Measurements from ENCODE around the gene ZSCAN23.
"Not testable (repeated sequence)": the region's sequence is repeated elsewhere in the genome, so short reads cannot be mapped to it uniquely, and the experiment has no call there.

ZSCAN23 gene

DNA sequence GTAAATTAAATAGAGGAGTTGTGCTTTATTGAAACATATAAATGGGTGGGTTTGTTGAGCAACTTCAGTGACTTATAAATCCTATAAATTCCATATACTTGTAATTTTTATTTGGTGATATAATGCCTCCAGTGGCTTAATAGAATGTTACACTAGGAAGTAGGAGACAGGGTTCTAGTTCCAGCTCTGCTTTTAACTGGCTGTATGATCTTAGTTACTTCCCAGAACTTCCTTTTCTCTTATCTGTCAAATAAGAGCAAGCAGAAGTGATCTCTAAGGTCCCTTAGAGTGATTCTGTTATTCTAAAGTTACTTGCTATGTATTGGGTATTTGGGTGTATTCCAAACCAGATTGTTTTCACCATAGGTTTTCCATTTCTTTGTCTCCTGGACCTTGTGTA lies 10.2 kb downstream of the ZSCAN23 start:
- no peak for FAIRE-seq

DNA sequence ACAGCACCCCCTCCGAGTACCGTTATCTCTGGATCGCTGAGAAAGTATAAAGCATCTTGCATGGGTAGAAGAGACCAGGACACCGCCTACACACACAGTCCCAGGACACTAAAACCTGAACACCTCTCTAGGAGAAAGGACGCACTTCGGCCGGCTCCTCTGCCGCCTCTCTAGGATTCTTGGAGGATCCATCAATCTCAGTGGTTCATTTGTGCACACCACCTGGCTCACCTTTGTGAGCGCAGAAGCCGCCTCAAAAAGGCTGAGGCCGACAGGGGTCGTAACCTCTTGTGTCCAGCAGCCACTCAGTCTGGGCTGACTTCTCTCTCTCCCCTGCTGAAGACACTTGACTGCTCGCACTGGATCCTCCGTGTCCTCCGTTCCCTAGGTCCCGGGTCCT lies 13.5 kb downstream of the ZSCAN23 start:
- FAIRE-seq, result no peak

DNA sequence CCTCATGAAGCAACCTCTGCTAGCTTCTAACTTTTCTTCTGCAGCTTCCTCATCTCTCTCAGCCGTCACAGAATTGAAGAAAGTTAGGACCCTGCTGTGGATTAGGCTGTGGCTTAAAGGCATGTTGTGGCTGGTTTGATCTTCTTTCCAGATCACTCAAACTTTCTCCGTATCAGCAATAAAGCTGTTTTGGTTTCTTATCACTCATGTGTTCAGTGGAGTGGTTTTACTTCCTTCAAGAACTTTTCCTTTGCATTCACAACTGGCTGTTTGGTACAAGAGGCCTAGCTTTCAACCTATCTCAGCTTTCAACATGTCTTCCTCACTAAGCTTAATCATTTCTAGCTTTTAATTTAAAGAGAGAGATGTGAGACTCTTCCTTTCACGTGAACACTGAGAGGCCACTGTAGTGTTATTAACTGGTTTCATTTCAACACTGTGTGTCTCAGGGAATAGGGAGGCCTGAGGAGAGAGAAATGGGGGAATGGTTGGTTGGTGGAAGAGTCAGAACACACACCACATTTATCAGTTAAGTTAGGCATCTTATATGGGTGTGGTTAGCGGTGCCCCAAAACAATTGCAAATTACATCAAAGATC lies 17.2 kb downstream of the ZSCAN23 start:
- FAIRE-seq, result no peak

- no peak for FAIRE-seq
Measured at GRCh38 chr6:28424163-28424562, 19.1 kb downstream of the ZSCAN23 start.

GRCh38 chr6:28423546-28423945 lies 19.7 kb downstream of the ZSCAN23 start:
- no peak for FAIRE-seq

- no peak for FAIRE-seq
Measured at GRCh38 chr6:28413681-28414080, 29.6 kb downstream of the ZSCAN23 start.

GRCh38 chr6:28410767-28411166 lies 32.5 kb downstream of the ZSCAN23 start:
- FAIRE-seq, result no peak

DNA sequence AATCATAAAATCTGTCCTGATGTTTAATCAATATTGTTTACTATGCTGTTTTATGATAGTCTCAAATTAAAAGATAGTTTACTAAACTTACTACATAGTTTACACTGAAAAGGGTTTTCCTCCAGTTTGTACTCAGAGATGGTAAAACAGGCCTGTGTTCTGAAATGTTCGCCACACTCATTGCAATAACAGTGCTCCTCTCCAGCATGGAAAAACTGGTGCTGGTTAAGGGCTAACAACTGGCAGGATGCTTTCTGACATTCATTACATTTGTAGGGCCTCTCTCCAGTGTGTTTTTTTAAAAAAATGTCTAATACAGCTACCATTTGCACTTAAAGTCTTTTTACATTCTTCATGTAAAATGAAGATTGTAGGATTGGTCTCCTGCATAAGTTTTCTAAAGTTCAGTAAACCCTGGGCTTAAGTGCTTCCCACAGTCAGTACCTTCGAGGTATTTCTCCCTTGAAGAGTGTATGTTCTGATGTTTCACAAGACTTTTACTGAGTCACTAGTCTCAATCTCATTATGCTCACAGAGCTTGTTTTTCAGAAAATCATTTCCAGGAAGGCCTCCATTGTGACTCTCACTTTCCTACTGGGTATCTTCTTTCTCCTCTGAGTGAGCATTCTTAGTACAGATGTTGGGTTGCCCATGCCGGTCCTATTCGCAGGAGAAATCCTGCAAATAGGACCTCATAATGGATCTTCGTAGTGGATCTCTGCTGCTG lies 35.1 kb downstream of the ZSCAN23 start:
- no peak for FAIRE-seq

GRCh38 chr6:28407401-28407800 lies 35.9 kb downstream of the ZSCAN23 start:
- FAIRE-seq, result no peak

- not testable (repeated sequence) for FAIRE-seq
Measured at GRCh38 chr6:28403923-28404322, 39.4 kb downstream of the ZSCAN23 start.

DNA sequence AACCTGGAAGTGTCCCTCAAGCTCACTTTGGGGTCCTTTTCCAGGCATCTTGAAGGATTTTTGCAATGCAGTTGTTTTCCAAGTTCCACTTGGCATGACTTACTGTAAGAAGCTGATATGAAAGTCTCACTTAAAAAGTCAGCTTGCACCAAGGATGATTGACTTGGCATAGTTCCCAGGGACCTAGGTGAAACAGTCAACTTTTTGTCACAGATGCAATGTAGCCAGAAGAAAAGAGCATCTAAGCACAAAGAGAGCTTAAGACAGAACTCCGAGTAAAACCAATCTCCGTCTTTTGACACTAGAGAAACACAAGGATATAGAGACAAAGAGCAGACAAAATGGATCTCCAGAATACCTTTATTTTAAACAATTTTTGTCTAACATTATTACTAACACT lies 41.1 kb downstream of the ZSCAN23 start:
- no peak for FAIRE-seq

DNA sequence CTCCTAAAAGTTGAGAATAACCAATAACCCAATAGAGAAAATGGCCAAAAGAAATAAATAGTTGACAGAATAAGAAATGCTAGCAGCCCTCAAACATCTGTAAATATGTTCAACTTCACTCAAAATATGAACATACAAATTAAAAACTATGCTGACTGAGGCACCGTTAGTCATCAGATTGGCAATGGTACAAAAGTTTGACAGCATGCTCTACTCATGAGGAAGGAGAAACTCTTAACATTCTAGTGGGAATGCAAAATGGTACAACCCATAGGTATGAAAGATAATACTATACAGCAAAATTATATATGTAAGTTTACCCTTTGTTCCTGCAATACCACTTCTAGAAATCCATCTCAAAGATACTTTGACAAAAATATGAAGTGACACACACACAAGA lies 42.1 kb downstream of the ZSCAN23 start:
- FAIRE-seq, result no peak

DNA sequence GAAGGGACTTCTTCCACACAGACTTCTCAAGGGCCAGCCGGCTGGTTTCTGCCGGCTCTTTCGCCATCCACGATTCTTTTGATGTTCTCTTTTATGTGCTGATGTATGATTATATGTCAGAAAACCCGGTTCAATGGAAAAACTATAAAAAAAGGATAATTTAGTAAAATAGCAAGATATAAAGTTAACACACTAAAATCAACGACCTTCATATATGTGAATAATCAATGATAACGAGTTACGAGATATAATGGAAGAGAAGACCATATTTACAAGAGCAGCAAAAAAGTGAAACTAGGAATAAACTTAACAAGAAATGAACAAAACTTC lies 43.2 kb downstream of the ZSCAN23 start:
- no peak for FAIRE-seq

- no peak for FAIRE-seq
Measured at GRCh38 chr6:28399350-28400121, 43.8 kb downstream of the ZSCAN23 start, which contains the start of gene ZSCAN12. Gene ZSCAN12, minus strand, starts transcription at chr6:28399747. Its CDS starts 1,342 bp downstream, at chr6:28398405.

DNA sequence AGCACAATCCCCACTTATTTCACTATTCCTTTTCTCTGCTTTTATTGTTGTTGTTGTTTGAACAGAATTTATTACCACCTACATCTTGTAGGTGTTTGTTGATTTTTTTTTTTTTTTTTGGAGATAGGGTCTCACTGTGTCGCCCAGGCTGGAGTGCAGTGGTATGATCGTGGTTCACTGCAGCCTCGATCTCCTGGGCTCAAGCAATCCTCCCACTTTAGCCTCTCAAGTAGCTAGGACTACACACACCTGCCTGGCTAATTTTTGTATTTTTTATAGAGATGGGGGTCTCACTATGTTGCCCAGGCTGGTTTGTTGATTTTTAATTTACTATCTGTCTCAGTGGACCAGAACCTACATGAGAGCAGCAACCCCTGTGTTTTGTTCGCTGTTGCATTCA lies 47.4 kb downstream of the ZSCAN23 start:
- no peak for FAIRE-seq

- no peak for FAIRE-seq
Measured at GRCh38 chr6:28393912-28394662, 49.2 kb downstream of the ZSCAN23 start.

DNA sequence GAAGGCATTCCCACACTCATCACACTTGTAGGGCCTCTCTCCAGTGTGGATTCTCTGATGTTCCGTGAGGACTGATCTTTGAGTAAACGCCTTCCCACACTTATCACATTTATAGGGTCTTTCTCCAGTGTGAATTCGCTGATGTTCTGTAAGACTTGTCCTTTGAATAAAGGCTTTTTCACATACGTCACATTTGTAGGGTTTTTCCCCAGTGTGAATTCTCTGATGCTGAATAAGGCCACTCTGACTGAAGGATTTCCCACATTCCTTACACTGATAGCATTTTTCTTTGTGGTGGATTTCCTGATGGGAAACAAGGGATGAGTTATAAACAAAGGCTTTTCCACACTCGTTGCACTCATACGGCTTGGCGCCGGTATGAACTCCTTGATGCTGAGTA lies 52.6 kb downstream of the ZSCAN23 start:
- no peak for FAIRE-seq

GRCh38 chr6:28384143-28384533 lies 59.2 kb downstream of the ZSCAN23 start:
- FAIRE-seq, result no peak

GRCh38 chr6:28383235-28384142 lies 59.8 kb downstream of the ZSCAN23 start:
- FAIRE-seq, result peak; percentile 25

Measured in A204.1 (cell line).